GM12801 (cell line): ENCODE data around the gene PELI3.

Source experiments
- CTCF ChIP-seq: IDR thresholded peaks from one replicate; pipeline ENCODE4 v1.5.1; 2011; ENCODE audit warnings: control low read depth; ENCODE audit not compliant: insufficient read length; ENCODE audit errors: extremely low read depth

PELI3 gene

DNA sequence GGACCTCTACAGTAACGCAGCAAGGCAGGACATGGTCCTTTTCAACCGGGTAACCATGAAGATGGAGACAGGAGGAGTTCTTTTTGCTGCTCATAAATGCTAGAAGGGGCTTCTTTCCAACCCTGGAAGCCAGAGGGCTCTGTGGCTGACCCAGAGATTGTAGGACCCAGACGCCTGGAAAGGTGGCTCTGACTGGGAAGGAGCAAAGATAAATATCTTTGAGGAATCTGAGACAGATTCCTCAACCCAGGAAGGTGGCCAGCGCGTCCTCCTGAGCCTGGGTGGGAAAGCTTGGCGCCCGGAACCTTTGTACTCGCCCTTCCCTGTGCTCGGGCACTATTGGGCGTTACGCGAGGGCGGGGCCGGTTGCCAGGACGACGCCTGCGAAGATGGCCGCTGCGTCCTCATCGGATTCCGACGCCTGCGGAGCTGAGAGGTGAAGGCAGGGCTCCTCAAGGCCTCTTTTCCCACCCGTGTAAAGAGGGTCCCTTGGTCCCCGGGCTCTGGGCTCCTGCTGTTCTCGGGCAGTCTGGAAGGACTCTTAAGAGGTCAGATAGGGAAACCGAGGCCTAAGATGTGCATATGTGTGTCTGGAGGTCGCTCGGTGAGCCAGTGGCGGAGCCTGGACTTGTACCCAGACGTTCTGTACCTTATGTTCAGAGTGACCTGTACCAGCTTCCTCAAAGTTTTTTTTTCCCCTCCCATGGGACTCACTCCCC, 43.7 kb downstream of the PELI3 start, which contains the start of gene BBS1:
TSS of gene BBS1 (plus strand) at position 365 of the 719 bp plus-strand sequence. CDS start at position 390, 25 bp downstream.
- TF ChIP-seq CTCF, result no peak

DNA sequence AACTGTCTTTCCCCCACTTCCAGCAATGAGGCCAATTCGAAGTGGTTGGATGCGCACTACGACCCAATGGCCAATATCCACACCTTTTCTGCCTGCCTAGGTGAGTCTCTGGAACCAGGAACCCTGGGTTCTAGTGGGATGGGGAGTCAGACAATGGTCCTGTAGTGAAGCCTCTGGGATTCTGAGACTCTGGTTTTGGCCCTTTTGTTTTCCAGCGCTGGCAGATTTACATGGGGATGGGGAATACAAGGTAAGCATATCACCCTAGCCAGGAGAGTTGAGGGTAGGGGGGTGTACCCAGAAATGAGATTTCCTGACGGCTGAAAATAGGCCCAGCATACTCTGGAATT, 44.3 kb downstream of the PELI3 start:
- TF ChIP-seq CTCF, result no peak

DNA sequence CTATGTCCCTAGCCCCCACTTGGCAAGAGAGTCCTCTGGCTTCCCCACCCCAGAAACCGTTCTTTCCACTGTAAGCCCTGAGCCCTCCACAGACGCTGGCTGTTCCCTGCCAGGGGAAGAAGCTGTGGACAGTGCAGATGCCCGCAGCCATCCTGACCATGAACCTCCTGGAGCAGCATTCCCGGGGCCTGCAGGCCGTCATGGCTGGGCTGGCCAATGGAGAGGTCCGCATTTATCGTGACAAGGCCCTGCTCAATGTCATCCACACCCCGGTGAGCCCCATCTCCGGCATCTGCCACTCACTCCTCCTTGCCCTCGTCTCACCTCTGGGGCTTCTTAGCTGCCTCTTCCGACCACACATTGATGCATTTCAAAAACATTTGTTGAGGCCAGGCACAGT, 56.9 kb downstream of the PELI3 start:
- no peak for TF ChIP-seq CTCF

GRCh38 chr11:66524304-66525040, 57.8 kb downstream of the PELI3 start:
- no peak for TF ChIP-seq CTCF
